ENCODE results near the gene LSM14B.
"Not testable (repeated sequence)": the region's sequence is repeated elsewhere in the genome, so short reads cannot be mapped to it uniquely, and the experiment has no call there.

The LSM14B gene

DNA sequence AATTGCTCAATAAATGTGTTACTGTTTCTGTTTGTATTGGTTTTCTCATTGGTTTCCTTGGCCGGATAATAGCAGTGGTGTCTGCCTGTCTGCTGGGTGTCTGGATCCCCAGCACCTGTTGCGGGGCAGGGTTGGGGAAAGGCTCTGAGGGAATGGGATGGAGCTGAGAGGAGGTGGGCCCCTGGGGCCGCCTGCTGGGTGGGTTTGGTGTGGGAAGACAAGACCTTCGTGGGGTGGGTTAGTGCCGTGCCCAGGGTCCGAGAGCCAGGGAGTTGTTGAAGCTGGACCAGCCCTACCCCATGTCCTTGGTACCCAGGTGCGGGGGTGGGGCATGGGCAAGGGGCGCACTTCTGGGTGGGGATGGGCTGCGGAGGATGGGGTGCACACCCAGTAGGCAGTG, 25.3 kb downstream of the LSM14B start:
- DNase-seq, result no peak

DNA sequence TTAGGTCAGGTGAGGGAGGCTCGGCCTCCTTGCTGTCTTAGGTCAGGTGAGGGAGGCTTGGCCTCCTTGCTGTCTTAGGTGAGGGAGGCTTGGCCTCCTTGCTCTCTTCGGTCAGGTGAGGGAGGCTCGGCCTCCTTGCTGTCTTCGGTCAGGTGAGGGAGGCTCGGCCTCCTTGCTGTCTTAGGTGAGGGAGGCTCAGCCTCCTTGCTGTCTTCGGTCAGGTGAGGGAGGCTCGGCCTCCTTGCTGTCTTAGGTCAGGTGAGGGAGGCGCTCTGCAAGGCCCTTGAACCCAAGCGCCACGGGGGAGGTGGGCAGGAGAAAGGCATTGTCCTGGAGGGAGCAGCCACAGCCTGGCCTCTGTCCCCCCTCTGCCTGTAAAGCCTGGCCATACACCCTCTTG, 26.1 kb downstream of the LSM14B start:
- not testable (repeated sequence) for DNase-seq

DNA sequence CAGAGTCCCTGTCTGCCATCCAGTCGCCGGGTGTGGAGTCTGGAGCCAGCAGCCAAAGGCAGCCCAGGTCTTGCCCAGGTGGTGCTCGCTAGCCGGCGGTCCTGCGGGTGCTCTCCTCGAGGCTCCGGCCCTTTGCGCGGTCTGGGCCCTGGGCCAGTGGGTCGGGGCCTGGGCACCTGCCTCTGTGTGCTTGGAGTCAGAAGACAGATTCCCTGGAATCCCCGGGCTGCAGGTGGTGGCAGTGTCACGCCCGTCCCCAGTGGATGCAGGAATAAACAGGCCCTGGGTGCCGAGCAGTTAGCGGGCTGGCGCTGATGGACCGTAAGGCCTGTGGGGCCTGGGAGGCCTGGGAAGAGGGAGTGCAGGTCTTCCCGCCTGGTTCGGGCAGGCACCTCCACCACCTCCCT, 26.6 kb downstream of the LSM14B start:
- DNase-seq, result no peak

DNA sequence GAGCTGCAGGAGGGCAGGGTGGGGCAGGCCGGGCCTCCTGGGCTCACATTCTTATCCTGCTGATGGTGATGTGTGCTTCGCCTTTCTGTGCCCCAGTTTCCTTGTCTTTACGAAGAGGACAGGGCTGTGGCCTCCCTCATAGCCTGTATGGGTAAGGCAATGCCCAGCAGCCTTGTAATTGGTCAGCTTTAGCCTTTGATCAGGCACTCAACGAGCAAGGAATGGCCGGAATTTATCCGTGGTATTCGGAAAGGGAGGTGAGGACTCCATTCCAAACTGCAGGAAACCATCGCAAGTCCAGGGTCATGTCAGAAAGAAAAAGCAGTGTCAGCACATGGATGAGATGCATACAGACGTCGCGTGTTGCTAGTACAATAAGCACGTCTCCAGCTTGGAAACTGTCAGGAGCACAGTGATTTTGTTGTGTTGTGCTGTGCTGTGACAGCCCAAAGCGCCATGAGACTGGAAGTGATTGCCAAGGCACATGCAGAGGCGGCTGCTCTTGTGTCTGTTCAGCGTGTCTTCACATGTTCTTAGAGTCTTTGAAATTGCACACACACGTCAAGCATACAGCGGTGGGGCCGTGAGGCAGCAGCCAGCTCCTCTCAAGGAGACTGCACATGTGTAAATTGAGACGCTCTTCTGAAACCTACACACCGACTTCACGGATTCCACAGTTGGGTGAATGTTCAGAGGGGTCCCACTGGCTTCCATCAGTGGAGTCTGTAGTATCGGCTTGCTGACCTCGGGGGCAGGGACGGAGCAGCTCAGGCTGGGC, 27.4 kb downstream of the LSM14B start:
- DNase-seq, result no peak

DNA sequence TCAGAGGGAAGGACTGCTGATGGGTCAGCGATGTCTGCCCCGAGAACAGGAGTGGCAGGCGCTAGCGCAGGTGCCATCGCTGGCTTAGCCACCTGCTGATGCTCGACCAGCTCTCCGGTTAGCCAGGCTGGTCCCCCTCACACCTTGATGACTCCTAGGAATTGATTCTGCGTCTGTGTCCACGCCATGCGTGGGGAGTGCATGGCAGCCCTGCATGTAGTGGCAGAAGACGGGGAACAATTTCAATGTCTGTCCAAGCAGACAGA, 28.0 kb downstream of the LSM14B start:
- no peak for DNase-seq

DNA sequence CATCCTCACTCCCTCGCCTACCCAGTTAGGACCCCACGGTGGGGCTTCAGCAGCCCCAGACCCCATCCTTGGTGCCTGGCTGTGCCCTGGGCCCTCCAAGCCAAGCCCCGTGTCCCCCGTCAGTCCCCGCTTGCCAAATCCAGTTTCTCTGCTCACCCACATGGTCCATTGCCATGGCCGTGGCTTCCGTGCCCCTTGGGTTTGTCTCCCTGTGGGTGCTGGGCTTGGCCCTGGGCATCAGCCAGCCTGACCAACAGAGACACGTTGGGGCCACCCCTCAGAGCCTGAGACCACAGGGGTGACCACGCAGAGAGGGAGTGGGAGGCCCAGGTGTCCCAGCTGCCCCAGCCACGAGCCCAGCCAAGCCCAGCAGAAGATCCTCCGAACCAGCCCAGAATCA, 28.9 kb downstream of the LSM14B start:
- DNase-seq, result no peak

DNA sequence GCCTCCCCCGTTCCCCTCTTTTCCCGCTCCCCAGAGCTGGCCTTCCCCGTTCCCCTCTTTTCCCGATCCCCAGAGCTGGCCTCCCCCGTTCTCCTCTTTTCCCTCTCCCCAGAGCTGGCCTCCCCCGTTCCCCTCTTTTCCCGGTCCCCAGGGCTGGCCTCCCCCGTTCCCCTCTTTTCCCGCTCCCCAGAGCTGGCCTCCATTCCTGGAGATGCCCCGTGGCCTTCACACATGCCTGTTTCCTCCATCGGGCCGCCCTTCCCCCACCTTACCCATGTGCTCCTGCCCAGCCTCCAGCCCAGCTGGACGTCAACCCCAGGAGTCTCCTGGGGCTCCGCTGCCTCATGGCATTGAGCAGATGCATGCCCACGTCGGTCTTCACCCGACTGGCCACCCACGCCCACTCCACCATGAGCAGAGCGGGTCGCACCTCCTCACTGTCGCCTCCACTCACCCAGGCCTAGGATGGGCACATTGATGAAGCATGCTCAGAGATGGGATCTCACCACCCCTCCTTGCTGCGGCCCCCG, 29.6 kb downstream of the LSM14B start:
- DNase-seq, result no peak

DNA sequence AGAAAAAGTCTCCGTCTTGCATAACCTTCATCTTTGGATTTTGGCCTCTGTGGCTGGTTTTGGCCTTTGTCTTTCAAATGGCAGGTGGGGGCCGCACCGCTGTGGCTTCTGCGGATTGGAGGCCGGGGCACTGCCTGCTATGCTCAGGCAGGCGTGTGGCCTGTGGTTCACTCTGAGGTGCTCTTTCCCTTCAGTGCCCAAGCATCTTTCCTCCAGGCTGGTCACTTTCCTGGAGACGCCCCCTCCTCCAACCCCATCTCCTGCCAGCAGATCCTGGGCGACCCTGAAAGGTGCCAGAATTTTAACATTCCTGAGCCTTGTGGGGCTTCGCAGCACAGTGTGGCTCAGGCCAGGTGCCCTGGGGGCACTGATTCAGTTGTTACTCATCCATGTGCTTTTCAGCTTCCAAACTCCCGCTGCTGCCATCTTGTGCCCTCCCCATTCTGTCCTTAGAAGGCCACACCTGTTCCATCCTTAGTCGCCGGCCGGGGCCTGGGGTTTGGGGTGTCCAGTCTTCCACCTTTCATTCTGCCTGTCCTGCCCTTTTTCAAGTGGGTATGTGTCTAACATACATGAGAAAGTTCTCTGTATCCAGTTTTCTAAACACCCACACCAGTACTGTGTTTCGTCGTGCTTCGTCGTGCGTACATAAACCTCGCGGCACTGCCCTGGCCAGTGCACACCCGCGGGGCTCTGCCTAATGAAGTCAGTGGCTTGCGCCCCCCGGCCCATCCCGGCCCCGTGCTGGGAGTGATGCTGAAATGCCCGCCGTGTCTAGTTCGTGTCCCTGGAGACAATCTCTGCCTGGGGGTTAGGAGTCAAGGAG, 33.4 kb downstream of the LSM14B start:
- no peak for DNase-seq

DNA sequence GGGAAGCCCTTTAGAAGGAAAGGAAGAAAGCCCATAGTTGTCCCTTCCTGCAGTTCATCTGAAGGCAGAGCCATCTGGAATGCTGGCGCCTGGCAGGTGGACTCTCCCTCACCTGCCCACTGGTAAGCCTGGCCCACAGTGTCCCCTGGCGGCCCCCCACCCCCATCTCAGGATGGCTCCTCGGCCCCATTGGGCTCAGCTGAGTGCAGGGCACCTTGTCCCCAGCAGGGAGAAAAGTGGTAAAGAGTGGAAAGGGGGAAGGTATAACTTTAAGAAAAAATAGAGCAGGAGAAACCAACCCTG, 33.9 kb downstream of the LSM14B start:
- DNase-seq, result no peak

DNA sequence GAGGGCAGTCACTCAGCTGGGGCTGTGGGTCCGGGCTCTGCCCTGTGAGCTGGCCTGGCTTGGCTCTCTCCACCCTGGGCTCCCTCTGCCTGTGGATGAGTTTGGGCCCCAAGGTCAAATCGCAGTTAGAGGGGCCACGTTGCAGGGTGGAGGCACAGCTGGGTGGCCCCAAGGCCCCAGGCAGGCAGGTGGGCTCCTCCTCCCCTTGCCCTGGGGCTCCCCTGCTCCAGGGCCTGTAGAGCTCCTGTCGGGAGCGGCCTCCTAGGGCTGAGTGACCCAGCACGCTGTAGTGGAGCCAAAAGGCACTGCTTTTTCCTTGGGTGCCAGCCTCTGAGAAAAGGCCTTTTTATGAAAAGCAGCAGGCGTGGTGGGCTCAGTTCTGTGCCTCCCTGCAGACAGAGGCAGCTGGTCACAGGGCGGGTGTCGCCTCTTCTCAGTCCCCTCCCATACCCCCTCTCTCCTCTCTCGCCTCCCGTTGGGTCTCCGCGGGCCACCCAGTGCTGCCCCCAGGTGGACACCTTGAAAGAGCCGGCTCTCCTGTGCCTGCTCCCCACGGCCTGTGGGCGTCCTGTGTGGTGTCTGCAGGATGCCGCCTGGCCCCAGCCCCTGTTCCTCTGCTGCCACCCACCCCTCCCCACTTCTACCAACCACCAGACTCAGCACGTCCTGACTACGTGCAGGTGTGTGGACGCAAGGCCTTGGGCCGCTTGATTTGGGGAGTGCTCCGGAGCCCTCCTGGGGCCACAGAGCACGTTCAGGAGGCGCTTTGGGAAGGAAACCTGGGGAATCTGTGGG, 34.5 kb downstream of the LSM14B start:
- DNase-seq, result peak; percentile 74

DNA sequence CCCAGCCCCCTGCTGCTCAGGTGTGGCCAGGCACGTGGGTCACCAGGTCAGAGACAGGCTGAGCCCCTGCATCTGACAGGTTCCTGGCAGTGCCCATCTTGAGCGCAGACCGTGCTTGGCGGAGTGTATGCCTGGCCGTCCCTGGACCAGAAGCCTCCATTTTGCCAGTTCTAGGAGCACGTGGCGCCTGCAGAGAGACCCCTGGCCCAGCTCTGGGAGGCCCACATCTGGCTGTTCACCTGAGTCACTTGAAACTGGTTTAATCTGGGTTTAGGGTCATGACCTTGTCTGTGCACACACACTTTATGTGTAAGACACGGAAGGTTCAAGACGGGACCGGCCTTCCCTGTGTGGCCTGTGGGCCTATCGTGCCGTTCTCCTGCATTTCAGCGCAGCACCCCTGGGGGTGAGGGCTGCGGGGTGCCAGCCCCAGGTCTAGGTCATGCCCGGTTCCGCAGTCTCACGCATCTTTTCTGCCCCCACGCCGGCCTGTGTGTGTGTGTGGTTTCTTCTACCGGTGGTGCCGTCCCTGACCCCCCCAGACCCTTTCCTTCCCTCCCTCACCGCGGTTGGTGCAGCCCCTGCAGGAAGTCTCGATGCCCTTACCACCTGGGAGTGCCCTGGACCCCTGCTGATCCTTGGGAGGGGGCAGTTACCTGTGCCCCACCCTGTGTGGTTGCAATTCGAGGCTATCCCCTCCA, 35.3 kb downstream of the LSM14B start:
- no peak for DNase-seq

DNA sequence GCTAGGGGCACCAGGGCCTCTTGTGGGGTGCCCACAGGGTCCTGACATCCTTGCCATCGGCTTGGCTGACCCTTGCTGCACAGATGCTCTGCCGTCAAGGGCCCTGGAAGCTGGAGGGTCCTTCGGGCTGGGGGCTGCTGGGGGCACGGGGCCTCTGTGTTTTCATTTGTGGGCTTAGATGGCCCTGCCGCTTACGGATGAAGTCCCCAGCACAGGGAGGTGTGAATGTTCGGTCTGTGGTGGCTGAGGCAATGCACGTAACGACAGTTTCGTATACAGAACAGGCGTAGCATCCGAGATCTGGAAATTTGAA, 35.8 kb downstream of the LSM14B start:
- DNase-seq, result no peak

DNA sequence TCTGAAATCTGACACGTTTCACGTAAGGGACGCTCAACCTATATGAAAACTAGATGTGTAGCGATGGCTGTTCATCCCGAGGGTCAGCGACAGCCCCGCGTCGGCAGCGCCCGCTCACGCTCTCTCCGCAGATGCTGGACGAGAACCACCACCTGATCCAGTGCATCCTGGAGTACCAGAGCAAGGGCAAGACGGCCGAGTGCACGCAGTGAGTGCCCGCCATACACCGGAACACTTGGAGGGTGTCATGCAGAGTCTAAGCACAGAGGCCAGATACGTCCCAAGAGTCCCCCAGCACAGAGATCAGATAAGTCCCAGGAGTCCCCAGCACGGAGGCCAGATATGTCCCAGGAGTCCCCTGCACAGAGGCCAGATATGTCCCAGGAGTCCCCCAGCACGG, 36.3 kb downstream of the LSM14B start:
- DNase-seq, result no peak

DNA sequence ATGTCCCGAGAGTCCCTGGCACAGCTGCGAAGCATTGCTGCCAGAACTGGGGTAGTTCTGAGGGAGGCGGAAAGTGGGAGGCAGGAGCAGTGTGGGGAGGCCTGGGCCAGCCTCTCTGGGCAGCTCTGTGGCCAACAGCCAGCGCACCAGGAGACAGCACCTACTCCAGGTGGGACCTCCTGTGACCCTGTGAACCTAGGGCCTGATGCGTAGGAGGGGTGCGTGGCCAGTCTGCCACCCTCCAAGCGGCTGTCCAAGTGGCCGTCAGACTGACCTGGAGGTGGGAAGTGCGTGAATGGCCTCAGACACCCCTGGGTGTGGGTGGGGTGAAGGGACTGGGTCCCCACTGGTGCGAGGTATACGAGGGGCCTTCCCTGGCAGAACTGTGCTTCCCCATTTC, 36.8 kb downstream of the LSM14B start:
- no peak for DNase-seq

DNA sequence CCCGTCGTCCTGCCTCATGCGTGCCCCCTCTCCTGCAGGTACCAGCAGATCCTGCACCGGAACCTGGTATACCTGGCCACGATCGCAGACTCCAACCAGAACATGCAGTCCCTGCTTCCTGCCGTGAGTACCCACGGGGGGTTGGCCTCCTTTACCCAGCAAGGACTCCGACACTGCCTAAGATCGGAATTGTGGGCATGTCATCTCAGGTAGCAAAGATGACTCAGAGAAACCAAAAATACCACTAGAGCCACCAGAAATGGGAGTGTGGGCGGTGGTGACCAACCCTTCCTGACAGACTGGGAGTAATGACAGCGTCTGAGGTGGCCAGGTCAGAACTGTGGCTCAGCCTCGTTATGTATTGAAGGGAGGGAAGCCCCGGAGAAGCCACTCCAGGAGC, 37.6 kb downstream of the LSM14B start:
- DNase-seq, result no peak

DNA sequence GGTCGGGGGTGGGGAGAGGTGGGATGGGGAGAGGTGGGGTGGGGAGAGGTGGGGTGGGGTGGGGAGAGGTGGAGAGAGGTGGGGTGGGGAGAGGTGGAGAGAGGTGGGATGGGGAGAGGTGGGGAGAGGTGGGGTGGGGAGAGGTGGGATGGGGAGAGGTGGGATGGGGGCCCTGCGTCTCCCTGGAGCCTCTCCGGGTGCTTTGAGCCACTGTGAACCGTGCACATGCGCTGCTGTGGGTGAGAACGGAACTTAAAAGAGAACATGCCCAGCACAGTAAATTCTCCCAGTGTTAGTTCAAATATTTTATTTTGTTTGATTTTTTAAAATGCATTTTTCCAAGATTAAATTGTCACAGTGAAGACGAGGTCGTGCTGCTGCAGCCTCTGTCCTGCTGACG, 38.0 kb downstream of the LSM14B start:
- no peak for DNase-seq

DNA sequence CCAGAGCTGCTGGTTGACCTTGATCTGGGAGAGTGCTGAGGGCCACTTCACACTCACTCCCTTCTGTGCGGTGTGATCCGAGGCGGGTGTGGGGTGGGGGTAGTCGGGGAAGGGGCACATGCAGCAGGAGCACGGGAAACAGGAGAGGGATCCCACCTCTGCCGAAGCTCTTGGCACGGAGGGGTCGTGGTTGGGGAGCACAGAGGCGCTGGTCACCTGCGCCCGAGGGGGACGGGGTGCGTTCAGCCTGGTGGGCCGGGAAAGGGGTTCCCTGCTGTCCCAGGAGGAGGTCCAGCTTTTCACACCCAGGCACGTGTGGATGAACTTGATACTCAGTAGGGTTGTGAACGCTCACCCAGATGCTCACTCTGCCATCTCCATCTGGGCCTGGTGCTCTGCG, 38.6 kb downstream of the LSM14B start:
- no peak for DNase-seq

DNA sequence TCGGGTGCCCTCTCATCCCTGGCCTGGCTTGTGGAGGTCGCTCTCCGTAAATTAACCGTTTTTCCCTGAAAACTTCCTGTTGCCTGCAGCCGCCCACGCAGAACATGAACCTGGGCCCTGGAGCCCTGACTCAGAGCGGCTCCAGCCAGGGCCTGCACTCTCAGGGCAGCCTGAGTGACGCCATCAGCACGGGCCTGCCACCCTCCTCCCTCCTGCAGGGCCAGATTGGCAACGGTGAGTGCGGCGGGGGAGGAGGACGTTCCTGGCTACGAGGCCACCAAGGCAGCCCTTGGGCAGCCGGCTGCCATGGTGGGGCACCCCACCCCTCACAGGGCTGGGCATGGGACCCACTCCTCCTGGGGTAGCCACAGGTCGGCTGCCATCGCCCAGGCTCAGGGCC, 39.1 kb downstream of the LSM14B start:
- DNase-seq, result no peak

DNA sequence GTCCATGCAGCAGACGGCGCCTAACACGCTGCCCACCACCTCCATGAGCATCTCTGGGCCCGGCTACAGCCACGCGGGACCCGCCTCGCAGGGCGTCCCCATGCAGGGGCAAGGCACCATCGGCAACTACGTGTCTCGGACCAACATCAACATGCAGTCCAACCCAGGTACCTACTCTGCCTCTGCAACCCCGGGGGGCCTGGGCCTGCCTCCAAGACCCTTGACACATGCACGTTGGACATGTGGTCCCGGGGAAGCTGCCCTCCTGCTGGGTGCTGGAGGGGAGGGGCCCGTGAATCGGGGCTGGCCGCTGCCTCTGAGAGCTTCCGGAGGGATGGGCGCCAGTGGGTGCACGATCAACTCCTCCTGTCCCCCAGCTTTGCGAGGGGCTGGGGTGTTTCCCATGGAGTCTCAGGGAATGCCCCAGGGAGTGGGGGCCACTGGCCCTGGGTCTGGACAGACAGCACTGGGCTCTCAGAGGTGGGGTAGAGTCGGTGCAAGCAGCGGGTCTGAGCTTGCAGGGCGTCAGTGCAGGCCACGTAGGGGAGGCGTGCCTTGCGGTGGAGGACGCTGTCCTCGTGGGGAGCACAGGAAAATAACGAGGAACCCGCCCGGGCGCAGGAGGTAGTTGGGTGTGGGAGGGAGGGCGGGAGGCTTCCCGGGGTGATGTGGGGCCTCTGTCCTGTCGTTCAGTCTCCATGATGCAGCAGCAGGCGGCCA, 40.6 kb downstream of the LSM14B start:
- no peak for DNase-seq

DNA sequence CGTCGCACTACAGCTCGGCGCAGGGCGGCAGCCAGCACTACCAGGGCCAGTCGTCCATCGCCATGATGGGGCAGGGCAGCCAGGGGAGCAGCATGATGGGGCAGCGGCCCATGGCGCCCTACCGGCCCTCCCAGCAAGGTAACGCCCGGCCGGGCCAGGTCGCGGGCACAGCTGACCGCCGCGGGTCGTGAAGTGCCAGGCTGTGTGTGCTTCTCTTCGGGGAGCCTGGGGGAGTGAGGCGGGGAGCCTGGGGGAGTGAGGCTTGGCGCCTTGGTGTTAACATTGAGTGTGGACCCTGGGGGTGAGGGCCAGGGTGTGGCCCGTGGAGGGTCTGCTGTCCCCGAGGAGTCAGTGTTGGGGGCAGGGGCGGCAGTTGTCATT, 41.2 kb downstream of the LSM14B start:
- DNase-seq, result no peak

DNA sequence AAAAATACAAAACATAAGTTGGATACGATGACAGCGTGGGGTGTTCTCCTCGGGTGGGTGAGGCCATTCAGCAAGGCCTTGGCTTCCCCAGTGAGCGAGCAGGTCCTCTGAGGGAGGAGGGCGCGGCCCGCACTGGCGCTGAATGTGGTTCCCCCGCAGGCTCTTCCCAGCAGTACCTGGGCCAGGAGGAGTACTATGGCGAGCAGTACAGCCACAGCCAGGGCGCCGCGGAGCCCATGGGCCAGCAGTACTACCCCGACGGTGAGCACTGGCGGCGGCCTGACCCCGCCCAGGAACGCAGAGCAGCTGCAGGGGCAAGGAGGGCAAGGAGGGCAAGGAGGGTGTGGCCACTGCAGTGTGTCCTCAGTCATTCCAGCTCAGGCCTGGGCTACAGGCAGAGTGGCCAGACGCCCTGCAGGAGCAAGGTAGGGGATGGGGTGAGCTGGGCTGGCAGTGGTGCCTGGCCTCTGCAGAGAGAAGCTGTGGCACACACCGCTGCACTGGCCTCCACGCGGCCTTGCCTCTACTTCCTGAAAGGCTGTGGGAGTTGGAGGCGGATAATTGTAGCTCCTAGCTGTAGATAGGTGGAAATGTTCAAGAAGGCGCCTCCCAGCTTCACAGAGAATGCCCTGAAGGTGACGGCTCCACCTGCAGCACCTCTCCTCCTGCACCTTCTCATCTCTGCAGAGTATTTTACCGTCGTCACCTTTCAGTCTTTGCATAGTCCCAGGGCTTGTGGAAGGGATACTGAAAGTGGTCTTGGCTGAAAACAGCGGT, 41.9 kb downstream of the LSM14B start:
- DNase-seq, result no peak
